ENCODE results near the gene MACROD1. TPM values are rescaled to one million over a fixed set of nuclear protein-coding genes. Genes with fewer than 3 reads are reported as not detected.

The MACROD1 gene
- total and polyA plus RNA-seq, 7 experiments from 2014 or later, result 5.4 to 16.2 (median 9.7) TPM

GRCh38 chr11:64109332-64109731 lies 56.6 kb downstream of the MACROD1 start:
- Mint-ChIP-seq H3K4me1 (no peaks in the 10 kb centered on the region), H3K4me3 (no peak overlapping the region), H3K9me3 (no peaks in the 10 kb centered on the region), H3K36me3 (no peaks in the 10 kb centered on the region), H3K27ac (no peak overlapping the region), H3K27me3 (no peaks in the 10 kb centered on the region)
- Histone ChIP-seq H3K27ac (ENCODE audit: low read depth, low read length) (no peak overlapping the region), H3K9me3 (ENCODE audit: control insufficient read depth in 2 of 3, low read length in 3 of 3) (no peaks in the 10 kb centered on the region), H3K36me3 (ENCODE audit: control insufficient read depth in 2 of 3, insufficient read depth in 3 of 3, low read length in 3 of 3) (no peaks in the 10 kb centered on the region), H3K4me3 (ENCODE audit: low read length) (no peak overlapping the region), H3K27me3 (ENCODE audit: control insufficient read depth in 2 of 2, insufficient read depth in 2 of 2, low read length in 2 of 2) (no peaks in the 10 kb centered on the region), H3K4me1 (ENCODE audit: control insufficient read depth in 2 of 2, insufficient read depth in 2 of 2, low read length in 2 of 2) (no peaks in the 10 kb centered on the region)
- ATAC-seq (no peak), DNase-seq (no peak)
- intact Hi-C loops (cut with micrococcal nuclease), result no loop called here
- ChIA-PET POLR2A (no interaction called here), CTCF (no interaction called here)

- no peak overlapping the region for H3K4me3 ChIP-seq (ENCODE audit: low read length)
- H3K9me3 Mint-ChIP-seq, result no peaks in the 10 kb centered on the region
- no peak overlapping the region for H3K27ac ChIP-seq (ENCODE audit: low read depth, low read length)
- no peak for ATAC-seq
- POLR2A ChIA-PET, result no interaction called here
- DNase-seq, result no peak
- no peaks in the 10 kb centered on the region for H3K36me3 ChIP-seq (ENCODE audit: control insufficient read depth in 2 of 3, insufficient read depth in 3 of 3, low read length in 3 of 3)
- CTCF ChIA-PET, result no interaction called here
- no peak overlapping the region for H3K27ac Mint-ChIP-seq
- intact Hi-C loops (cut with micrococcal nuclease), result no loop called here
- H3K27me3 Mint-ChIP-seq, result no peaks in the 10 kb centered on the region
- no peaks in the 10 kb centered on the region for H3K9me3 ChIP-seq (ENCODE audit: control insufficient read depth in 2 of 3, low read length in 3 of 3)
- no peaks in the 10 kb centered on the region for H3K4me1 ChIP-seq (ENCODE audit: control insufficient read depth in 2 of 2, insufficient read depth in 2 of 2, low read length in 2 of 2)
- no peaks in the 10 kb centered on the region for H3K4me1 Mint-ChIP-seq
- H3K36me3 Mint-ChIP-seq, result no peaks in the 10 kb centered on the region
- no peak overlapping the region for H3K4me3 Mint-ChIP-seq
- no peaks in the 10 kb centered on the region for H3K27me3 ChIP-seq (ENCODE audit: control insufficient read depth in 2 of 2, insufficient read depth in 2 of 2, low read length in 2 of 2)
Observed at GRCh38 chr11:64107303-64107702, 58.6 kb downstream of the MACROD1 start.

DNA sequence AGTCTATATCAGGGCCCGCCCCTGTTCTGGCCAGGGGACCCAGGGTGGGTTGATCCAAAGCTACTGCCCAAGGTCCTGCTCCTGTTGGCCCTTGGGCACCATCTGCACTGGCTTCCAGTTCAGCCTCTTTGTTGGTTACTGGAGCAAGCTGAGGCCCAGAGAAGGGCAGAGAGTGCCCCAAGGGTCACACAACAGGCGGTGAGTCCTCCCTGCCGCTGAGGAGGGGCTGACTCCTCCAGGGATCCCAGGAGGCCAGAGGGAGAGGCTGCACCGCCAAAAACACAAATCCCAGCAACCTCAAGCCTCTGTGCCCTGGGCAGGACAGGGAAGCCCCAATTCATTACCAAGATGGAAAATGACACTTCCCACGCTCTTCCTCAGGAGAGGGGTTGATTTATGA lies 61.3 kb downstream of the MACROD1 start:
- H3K36me3 Mint-ChIP-seq, result no peaks in the 10 kb centered on the region
- intact Hi-C loops (cut with micrococcal nuclease), result no loop called here
- H3K4me3 Mint-ChIP-seq, result no peak overlapping the region
- ATAC-seq, result no peak
- POLR2A ChIA-PET, result no interaction called here
- CTCF ChIA-PET, result no interaction called here
- Histone ChIP-seq H3K36me3 (ENCODE audit: control insufficient read depth in 2 of 3, insufficient read depth in 3 of 3, low read length in 3 of 3) (no peaks in the 10 kb centered on the region), H3K27ac (ENCODE audit: low read depth, low read length) (no peak overlapping the region), H3K4me1 (ENCODE audit: control insufficient read depth in 2 of 2, insufficient read depth in 2 of 2, low read length in 2 of 2) (no peaks in the 10 kb centered on the region), H3K9me3 (ENCODE audit: control insufficient read depth in 2 of 3, low read length in 3 of 3) (no peaks in the 10 kb centered on the region), H3K27me3 (ENCODE audit: control insufficient read depth in 2 of 2, insufficient read depth in 2 of 2, low read length in 2 of 2) (no peaks in the 10 kb centered on the region), H3K4me3 (ENCODE audit: low read length) (no peak overlapping the region)
- no peaks in the 10 kb centered on the region for H3K27me3 Mint-ChIP-seq
- peaks cover 0 to 2% (median 0%) of the 10 kb centered on the region in 7 donors for H3K4me1 Mint-ChIP-seq
- no peaks in the 10 kb centered on the region for H3K9me3 Mint-ChIP-seq
- DNase-seq, result no peak
- H3K27ac Mint-ChIP-seq, result no peak overlapping the region

GRCh38 chr11:64103277-64103985 lies 62.5 kb downstream of the MACROD1 start:
- no peaks in the 10 kb centered on the region for H3K4me1 ChIP-seq (ENCODE audit: control insufficient read depth in 2 of 2, insufficient read depth in 2 of 2, low read length in 2 of 2)
- no peaks in the 10 kb centered on the region for H3K27me3 ChIP-seq (ENCODE audit: control insufficient read depth in 2 of 2, insufficient read depth in 2 of 2, low read length in 2 of 2)
- peaks cover 0 to 9% (median 0%) of the 10 kb centered on the region in 7 donors for H3K4me1 Mint-ChIP-seq
- H3K27me3 Mint-ChIP-seq, result no peaks in the 10 kb centered on the region
- ATAC-seq, result no peak
- H3K4me3 ChIP-seq (ENCODE audit: low read length), result no peak overlapping the region
- DNase-seq, result no peak
- H3K27ac ChIP-seq (ENCODE audit: low read depth, low read length), result no peak overlapping the region
- no peaks in the 10 kb centered on the region for H3K36me3 ChIP-seq (ENCODE audit: control insufficient read depth in 2 of 3, insufficient read depth in 3 of 3, low read length in 3 of 3)
- POLR2A ChIA-PET, result no interaction called here
- H3K9me3 Mint-ChIP-seq, result no peaks in the 10 kb centered on the region
- CTCF ChIA-PET, result interaction anchor here (0.6 kb wide), 1 partner anchor 43 kb away, joined by 3 read pairs; no protein-coding TSS in a partner anchor
- no peak overlapping the region for H3K27ac Mint-ChIP-seq
- intact Hi-C loops (cut with micrococcal nuclease), result no loop called here
- H3K9me3 ChIP-seq (ENCODE audit: control insufficient read depth in 2 of 3, low read length in 3 of 3), result no peaks in the 10 kb centered on the region
- H3K36me3 Mint-ChIP-seq, result no peaks in the 10 kb centered on the region
- H3K4me3 Mint-ChIP-seq, result no peak overlapping the region

- intact Hi-C loops (cut with micrococcal nuclease), result no loop called here
- H3K9me3 Mint-ChIP-seq, result no peaks in the 10 kb centered on the region
- CTCF ChIA-PET, result no interaction called here
Observed at GRCh38 chr11:64102005-64102738, 63.7 kb downstream of the MACROD1 start.

DNA sequence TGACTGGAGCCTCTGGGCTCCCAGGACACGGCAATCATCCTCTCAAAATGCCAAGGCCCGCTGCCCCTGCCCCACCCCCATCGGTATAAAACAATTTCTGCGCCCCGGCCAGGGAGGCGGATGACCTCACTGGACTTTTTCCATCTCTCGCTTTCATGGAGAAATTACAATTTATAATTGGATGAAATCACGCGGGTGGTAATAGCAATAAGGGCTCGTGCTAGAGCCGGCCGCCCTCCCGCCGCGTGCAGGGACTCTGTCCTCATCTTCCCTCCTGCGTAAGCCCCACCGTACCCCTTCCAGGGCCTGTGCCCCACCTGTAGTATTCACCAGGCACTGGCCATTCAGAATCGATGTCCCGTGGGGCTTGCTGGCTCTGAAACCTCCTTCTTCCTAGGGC lies 64.5 kb downstream of the MACROD1 start:
- no peaks in the 10 kb centered on the region for H3K4me1 ChIP-seq (ENCODE audit: control insufficient read depth in 2 of 2, insufficient read depth in 2 of 2, low read length in 2 of 2)
- Mint-ChIP-seq H3K36me3 (no peaks in the 10 kb centered on the region), H3K9me3 (no peaks in the 10 kb centered on the region), H3K4me3 (no peak overlapping the region), H3K4me1 (peaks cover 0 to 9% (median 0%) of the 10 kb centered on the region in 7 donors), H3K27me3 (no peaks in the 10 kb centered on the region), H3K27ac (no peak overlapping the region)
- intact Hi-C loops (cut with micrococcal nuclease), result no loop called here
- DNase-seq (no peak), ATAC-seq (no peak)
- H3K27ac ChIP-seq (ENCODE audit: low read depth, low read length), result no peak overlapping the region
- CTCF ChIA-PET, result no interaction called here
- POLR2A ChIA-PET, result no interaction called here
- H3K9me3 ChIP-seq (ENCODE audit: control insufficient read depth in 2 of 3, low read length in 3 of 3), result no peaks in the 10 kb centered on the region
- H3K36me3 ChIP-seq (ENCODE audit: control insufficient read depth in 2 of 3, insufficient read depth in 3 of 3, low read length in 3 of 3), result no peaks in the 10 kb centered on the region
- H3K4me3 ChIP-seq (ENCODE audit: low read length), result no peak overlapping the region
- no peaks in the 10 kb centered on the region for H3K27me3 ChIP-seq (ENCODE audit: control insufficient read depth in 2 of 2, insufficient read depth in 2 of 2, low read length in 2 of 2)

More at GRCh38 chr11:64102005-64102738, 63.7 kb downstream of the MACROD1 start:
- Histone ChIP-seq H3K27ac (ENCODE audit: low read depth, low read length) (no peak overlapping the region), H3K36me3 (ENCODE audit: control insufficient read depth in 2 of 3, insufficient read depth in 3 of 3, low read length in 3 of 3) (no peaks in the 10 kb centered on the region), H3K4me3 (ENCODE audit: low read length) (no peak overlapping the region), H3K9me3 (ENCODE audit: control insufficient read depth in 2 of 3, low read length in 3 of 3) (no peaks in the 10 kb centered on the region), H3K27me3 (ENCODE audit: control insufficient read depth in 2 of 2, insufficient read depth in 2 of 2, low read length in 2 of 2) (no peaks in the 10 kb centered on the region), H3K4me1 (ENCODE audit: control insufficient read depth in 2 of 2, insufficient read depth in 2 of 2, low read length in 2 of 2) (no peaks in the 10 kb centered on the region)
- DNase-seq, result no peak
- no peak overlapping the region for H3K4me3 Mint-ChIP-seq
- no peak overlapping the region for H3K27ac Mint-ChIP-seq
- H3K36me3 Mint-ChIP-seq, result no peaks in the 10 kb centered on the region
- no peak for ATAC-seq
- POLR2A ChIA-PET, result no interaction called here
- peaks cover 0 to 9% (median 0%) of the 10 kb centered on the region in 7 donors for H3K4me1 Mint-ChIP-seq
- H3K27me3 Mint-ChIP-seq, result no peaks in the 10 kb centered on the region
